Measurements from ENCODE around the gene MELTF.

Gene MELTF

DNA sequence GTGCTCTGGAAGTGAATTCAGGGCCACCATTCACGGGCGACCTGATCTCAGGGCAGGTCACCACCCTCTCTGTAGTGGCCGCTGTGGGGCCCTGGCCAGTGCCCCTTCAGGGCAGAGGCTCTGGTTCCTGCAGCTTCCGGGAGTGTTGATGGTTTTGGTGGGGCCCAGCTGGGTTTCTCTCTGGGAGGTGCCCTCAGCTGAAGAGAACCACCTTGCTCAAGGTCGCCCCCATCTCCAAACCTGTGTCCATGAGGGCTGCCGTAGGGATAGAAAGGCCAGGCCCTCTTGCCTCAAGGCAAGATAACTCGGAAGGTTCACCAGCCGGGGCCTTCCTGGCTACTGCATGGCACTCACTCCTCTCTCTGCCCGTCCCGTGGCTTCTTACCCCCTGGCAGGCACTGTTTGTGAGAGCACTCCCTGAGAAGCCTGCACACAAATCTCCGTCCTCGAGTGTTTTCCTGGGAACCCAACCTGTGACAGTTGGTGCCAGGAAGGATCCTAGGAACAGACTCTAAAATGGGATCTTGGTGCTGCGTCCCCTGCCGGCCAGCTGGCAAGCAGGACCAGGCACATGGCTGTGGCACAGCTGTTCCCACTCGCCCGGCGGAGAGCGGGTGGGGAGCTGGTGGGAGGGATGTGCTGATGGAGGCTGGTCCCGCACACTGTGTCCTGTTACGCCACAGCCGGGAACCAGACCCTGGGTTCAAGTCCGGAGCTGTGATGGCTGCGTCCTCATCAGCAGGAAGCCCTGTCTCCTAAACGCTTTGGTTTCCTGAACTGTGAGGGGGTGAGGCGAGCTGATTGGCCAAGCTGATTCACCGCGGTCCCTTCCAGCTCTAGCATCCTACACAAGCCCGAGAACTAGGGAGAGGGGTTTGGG is 37.8 kb downstream of the MELTF start:
- DNase-seq = no peak

DNA sequence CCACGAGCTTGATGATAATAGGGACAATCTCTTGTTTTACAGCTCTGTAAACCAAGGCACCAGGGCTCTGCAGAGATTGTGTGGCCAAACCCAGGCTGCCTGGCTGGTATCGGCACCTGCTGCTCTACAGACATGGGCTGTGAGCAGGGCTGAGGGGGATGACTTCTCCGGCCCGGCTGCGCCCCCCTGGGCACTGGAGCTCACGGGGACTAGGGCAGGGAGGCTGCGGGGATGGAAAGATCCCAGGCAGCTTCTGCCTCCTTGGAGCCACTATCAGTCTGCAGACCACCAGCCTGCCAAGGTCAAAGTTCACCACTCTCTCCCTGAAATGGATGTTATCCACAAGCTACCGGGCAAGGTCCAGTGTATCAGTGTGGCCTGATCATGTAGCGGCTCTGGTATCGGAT is 39.0 kb downstream of the MELTF start:
- no peak for DNase-seq

DNA sequence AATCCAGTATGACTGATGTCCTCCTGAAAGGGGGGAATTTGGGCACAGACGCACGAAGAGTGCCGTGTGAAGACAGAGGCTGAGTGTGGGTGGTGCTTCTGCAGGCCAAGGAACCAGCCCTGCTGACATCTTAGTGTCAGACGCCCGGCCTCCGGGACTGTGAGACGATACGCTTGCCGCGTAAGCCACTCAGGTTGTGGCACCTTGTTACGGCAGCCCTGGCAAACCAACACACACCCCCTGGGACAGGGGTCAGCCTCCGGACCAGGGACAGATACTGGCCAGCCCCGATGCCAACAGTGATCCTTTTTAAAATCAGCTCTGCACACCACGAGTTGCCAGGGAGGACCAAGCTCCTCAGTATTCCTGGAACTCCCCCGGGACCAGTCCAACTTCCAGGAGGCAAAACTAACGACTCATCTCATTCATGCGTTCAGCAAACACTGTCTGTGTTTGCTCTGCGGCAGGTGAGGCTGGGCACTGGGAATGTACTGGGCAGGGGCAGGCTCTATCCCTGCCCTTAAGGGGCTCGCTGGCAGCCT is 39.8 kb downstream of the MELTF start:
- no peak for DNase-seq

DNA sequence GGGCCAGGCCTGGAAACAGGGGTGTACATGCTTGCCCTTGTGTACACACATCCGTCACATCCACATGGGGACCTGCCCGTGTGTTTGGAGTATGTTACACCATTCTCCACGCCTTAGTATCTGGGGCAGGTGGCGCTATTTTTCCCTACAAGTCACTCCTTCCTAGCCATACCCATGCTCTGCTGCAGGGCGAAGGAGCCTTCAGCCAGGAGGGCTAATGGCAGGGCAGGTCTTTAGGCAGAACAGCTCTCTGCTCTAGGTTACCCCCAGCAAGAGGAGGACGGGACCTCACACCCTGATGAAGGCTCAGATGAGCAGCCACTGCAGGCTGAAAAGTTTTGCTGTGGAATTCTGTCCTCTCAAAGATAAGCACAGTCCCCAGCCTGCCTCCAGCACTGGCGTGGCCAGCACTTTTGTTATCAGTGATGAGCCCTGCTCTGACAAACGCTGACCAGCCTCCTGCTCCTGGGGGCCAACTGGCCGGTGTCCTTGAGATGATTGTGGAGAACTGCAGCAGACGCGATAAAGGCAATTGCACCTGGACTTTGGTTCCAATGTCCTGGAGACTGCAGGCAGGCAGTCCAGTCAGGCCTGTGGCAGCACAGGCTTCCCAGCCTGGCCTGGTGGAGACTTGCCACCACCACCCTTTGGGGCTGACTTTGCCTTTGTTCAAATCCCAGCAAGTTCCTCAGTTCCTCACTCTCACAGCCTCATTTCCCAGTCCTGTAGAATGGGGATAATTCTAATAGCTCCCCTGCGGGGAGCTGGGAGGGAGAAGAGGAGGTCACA is 41.2 kb downstream of the MELTF start:
- no peak for DNase-seq

DNA sequence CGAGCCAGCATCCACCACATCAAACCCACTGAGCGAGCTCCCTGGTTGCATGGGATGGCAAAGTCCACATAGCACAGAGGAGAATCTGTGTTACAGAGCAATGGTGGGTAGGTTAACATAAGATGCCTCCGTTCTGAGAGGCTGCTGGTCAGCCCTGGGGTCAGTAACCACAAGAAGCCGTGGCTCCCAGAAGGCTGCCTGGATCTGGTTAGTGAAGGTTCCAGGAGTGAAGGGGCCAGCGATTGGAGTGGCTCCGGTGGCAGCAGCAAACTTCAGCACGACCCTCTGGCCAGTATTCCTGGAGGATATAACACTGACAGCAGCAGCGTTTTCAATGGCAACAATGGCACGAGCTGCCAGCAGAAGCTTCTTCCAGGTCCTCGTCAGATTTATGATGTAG is 42.6 kb downstream of the MELTF start:
- no peak for DNase-seq

DNA sequence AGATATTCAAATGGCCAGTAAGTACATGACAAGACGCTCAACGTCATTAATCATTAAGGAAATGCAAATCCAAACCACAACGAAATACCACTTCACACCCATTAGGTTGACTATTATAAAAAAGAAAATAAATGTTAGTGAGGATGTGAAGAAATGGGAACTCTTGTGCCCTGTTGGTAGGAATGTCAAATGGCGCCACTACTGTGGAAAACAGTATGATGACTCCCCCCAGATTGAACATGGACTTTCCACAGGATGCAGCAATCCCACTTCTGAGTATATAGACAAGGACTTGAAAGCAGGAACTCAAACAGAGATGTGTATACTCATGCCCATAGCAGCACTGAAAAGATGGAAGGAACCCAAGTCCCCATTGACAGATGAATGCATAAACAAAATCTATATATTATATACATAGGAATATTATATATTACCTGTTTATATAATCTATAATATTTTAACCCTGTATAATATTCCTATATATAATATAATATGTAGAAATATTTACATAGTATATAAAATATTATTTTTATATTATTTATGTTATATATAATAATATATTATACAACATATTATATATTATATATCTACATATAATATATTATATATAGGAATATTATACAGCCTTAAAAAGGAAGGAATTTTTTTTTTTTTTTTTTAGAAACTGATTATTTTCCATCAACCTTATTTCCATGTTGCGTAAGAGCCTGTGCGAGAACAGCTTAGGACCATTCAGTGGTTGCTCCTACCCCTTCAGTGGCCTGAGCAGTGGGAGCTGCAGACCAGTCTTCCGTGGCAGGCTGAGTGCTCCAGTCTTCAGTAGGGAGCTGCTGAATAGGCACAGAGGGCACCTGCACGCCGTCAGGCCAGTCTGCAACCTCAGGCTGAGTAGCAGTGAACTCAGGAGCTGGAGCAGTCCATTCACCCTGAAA is 43.4 kb downstream of the MELTF start:
- DNase-seq = no peak

DNA sequence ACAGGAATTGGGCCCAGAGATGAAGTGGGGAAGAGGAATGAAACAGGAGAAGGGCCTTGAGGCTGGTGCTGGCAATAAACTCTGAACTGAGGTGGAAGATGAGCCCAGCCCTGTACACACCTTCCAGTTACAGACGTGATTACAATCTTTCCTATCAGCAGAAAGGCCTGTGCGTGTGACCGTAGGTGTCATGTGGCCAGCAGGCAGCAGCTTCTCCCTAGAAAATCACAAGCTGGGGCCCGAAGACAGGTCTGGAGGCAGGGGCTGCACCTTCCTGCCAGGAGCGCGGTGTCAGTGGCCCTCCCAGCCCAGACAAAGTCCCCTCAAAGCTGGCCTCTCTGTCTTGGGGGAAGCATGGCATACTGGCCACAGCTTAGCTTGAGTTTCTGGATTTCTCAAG is 44.3 kb downstream of the MELTF start:
- DNase-seq = no peak

DNA sequence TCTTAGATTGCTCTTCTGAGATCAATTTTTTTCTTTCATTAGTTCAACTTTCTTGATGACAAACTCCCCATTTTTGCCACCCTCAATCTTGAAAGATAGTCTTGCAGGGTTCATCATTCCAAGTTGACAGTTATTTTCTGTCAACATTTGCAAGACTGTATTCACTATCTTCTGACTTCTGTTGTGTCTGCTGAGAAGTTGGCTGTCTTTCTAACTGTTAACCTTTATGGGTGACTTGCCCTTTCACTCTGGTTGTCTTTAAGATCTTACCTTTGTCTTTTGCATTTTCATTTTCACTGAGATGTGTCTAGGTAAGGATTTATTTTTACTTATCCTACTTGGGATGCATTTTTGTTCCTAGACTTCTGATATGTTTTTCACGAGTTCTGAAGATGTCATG is 46.4 kb downstream of the MELTF start:
- no peak for DNase-seq

DNA sequence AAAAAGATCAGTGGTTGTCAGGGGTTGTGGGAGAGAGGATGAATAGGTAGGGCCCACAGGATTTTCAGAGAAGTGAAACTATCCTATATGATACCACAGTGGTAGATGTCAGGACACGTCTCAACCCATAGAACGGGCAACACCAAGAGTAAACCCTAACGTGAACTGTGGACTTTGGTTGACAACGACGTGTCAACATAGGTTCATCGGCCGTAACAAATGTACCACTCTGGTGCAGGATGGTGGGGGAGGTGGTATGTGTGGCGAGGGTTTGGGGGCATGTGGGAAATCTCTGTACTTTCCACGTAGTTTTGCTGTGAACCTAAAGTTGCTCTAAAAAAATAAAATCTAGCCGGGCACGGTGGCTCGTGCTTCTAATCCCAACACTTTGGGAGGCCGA is 48.0 kb downstream of the MELTF start:
- no peak for DNase-seq

DNA sequence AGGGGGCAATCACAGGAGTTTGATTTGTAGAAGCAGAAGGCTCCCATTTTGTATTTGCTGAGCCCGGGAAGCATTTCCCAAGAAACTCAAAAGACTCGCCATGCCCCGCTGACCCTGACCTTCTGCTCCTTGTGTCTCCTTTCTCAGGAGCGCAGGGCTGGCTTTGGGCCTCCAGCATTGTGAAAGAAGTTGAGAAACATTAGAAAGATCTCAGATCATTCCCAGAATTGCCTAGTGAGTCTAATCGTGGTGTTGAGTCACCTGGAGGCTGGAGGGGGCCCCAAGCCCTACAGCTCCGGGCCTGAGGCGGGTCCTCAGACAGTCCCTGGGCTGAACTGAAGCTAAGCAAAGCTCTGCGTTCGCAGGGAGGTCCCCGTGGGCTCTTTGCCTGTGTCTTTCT is 50.1 kb downstream of the MELTF start:
- DNase-seq = no peak

DNA sequence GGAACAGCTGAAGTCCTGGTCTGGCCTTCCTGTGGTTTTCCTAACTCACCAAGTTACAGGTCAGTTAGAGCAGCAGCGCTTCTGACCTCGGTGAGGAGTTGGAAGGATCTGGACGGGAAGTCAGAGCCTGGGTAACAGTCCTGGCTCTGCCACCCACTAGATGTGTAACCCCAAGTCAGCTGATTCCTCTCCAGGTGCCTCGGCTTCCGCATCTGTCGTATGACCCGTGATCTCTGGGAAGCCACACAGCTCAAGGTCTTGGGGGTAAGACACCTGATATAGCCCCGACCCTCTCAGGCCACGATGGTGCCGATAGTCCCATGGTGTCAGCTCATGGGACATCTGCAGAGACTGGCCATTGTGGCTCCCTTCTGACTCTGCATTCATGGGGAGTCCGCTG is 52.7 kb downstream of the MELTF start:
- DNase-seq = no peak

DNA sequence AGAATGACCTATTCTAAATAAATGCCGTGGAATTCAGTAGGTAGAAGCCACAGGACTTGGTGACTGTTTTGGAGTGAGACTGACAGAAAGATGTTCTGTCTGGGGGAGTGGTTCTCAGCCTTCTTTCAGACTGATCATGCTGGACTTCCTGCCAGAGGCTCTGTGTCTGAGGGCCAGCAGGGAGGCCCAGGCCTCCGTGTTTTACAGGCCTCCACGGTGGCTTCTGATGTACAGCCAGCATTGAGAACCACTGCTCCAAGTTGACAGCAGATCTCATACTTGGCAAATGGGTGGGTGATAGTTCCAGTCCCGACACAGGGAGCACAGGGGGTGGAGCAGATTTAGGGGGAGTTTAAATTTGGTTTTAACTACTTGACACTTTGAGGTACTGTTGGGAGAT is 54.3 kb downstream of the MELTF start:
- DNase-seq = no peak

DNA sequence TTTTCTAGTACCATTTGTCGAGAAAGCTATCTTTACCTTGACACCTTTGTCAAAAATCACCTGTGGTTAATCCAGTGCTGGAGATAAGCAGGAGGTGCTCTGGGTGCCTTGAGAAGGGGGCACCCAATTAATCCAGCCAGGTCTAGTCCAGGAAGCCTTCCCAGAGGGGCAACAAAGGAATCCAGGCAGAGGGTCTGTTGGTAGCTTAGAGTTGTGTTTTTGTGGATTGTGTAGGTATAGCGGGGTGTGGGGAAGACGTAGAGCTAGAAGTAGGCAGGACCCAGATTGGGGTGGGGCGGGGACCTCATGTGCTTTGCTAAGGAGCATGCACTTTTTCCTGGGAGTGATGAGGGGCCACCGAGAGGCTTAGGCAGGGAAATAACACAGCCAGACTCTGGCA is 55.0 kb downstream of the MELTF start:
- no peak for DNase-seq

DNA sequence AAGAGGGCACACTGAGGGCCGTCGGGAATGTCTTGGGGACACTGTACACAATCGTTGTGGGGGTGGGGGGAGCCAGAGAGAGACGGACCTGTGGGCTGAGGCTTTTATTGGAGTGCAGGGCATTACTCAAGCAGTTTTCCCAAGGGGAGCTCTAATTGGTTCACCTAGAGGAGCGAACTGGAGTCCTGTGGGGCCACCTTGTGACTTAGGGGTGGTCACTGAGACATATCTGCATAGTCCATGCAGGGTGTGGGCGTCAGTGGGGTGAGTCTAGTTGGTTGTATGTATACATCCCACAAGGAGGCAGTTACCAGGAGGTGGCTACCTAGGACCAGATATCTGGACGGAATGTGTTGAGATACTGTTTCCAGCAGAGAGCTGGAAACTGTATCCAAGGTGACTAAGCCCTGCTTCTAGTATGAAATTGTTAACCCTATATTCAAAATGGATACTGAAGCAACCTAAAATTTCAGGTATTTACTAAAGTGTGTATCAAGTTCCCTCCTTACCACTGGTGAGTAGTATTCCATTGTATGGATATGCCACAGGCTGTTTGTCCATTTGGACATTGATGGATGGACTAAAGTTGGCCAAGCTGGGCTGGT is 58.4 kb downstream of the MELTF start:
- DNase-seq = no peak

DNA sequence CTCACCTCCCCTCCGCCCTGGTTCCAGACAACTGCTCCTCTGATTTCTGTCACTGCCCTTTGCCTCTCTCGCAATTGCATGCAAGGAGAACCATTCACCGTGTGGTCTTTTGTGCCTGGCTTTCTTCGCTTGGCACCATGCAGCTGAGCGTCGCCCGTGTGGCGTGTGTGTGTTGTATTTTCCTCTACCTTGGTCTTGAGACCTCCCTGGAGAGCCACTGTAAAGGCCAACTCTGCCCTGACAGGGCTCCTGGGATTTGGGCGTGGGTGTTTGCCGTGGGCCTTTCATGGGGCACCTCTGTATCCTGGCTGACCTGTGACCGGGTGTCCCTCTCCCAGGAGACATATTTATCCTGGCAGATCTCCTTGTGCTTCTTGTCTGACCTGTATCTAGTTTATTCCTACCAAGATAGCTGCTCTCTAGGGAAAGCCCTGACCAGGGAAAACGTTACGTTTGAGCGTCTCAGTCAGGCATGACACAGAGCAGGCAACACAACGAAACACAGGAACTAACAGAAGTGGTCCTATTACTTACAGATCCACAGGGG is 59.0 kb downstream of the MELTF start:
- no peak for DNase-seq

DNA sequence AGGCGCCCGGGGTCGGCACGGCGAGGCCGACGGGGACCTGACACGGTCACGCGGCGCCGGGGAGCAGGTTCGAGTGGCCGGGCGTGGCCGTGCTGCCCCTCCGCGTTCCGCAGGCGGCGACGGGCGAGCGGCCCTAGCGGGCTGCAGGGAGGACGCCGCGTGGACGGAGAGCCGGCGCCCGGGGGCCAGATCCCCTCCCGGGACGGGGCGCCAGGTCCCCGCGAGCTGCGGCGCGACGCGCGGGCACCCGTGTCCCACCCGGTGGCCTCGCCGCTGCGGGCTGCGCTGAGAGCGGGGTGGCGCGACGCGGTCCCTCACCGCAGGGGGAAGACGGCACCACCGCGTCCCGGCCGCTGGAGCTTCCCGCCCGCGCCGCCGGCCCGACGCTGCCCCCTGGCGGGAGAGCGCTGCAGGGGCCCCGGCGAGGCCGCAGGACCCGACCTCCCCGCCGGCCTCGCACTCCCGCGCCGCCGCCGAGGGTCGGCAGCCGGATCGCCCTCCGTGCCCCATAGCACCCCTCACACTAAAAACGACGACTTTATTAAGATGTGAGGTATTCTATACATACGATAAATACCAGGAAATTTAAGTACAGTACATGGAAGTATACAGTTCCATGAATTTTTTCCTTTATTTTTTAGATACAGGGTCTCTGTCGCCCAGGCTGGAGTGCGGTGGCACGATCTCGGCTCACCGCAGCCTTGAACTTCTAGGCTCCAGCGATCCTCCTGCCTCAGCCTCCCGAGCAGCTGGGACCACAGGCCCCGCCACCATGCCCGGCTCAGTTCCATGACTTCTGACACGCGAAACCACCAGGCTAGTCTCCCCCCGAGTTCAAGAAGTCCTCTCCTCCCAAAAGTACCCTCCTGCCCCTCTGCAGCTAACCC is 59.7 kb downstream of the MELTF start:
- DNase-seq = peak; percentile 24

DNA sequence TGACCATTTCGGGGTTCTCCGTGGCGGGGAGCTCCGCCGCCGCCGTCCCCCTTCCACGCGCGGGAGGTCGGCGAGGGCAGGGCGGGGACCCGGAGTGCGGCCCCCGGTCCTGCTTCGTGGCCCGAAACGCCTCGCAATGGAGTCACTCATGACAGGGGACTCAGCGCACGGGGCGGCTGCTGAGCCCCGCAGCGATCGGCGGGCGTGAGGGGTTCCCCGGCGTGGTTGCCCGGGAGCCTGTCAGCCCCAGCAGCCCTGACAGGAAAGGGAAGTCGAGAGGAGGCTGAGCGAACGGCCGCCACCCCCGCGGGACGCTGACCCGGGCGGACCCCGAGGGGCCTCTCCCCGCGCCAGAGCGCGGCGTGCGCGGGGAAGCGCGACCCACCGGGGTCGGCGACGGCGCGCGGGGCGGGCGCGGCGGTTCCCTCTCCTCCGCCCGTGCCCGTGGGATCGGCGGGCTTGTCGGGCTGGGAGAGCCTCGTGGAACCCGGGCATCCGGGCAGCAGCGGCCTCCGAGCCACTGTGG is 60.4 kb downstream of the MELTF start:
- DNase-seq = no peak

DNA sequence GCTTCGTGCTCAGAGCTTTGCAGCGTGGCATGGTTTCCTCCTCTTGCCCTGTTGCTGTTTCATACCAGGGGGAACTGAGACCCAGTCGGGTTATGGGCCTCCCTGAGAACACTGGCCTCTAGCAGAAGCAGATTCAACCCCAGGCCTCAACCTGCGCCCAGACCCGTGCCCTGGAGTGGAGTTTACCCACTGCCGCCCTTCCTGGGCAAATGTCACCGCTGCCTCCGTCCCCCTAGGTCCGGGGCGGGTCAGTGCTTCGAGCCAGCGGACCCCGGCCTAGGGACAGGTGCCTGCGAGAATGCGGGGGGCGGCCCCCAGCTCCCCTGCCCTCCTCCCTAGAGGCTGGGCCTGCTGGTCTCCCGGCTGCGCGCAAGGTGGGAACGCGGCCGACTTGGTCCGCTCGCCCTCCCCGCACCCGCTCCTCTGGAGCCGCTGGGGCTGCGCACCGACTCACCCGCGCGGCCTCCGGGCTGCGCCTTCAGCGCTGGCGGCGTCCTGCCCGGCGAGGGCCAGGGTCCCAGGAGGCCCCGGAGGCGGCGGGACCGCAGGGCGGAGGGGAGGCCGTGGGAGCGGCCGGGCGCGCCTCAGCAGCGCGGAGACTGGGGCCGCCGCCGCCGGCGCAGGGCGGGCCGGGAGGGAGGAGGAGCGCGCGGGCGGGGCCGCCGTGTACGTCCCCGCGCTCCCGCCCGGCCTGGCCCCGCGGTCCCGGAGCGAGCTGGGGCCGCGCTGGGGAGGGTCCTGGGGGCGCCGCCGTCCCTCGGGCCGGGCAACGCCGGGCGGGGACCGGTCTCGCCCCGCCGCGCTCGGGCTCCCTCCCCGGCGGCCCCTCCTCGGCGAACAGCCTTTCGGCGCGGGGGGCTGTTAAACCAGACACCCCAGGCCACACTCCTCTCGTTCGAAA is 61.1 kb downstream of the MELTF start, which contains the start of gene PIGZ:
Gene PIGZ, minus strand, starts transcription at position 601 of the 901 bp plus-strand sequence. CDS start 16,802 bp downstream, outside the sequence.
- DNase-seq = peak; percentile 9

DNA sequence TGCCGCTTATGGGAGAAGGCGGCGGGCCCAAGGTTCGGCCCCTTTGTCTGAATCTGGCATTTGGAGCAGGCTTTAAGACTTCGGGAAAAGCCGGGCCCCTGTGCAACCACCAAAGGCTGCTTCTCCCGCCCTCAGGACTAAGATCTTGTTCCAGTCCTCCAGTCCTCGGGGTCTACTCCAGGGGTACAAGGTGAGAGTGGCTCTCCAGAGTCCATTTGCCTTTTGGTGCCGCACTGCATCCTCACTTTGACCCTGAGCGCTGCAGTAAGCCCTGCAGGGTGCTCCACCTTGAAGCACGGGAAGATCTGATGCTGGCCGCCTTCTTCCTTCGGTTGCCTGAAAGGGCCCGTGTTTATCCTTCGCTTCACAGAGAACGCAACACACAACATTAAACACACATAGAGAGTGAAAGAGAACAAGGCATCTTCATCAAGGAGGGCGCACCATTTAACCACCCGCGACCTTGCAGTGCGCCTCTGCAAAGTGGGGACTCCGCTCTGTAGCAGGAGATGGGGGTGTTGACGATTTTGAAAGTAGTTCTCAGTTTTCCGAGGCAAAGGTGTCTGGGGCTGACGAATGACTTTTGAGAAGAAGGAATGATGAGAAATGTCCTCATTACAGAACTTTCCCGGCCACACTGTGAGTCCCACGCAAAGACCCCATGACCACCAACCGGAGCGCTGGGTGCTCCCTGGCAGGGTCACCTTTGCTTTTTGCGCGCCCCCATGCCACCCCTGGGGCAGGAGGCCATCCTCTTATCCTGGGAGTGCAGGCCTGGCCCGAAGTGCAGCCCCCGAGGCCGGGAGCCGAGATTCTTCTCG is 62.0 kb downstream of the MELTF start:
- no peak for DNase-seq

Measured in NCI-H446 treated with DMSO at 0.1 percent for 48 hours (cell line).